Mucosa of descending colon (tissue), 3 donors: ENCODE measurements around the gene VLDLR. TPM values are rescaled to one million over a fixed set of nuclear protein-coding genes. Genes with fewer than 3 reads are reported as not detected.
A peak's percentile ranks its signal among the peaks of the same experiment; 100 is the strongest.
"Not testable (repeated sequence)": the region's sequence is repeated elsewhere in the genome, so short reads cannot be mapped to it uniquely, and the experiment has no call there.

ENCODE experiments used
- ATAC-seq: fragments of 200-7000 bp; cut with Tn5 transposase; one replicate; pipeline ENCODE4 v1.9.1; 2020; ENCODE audit warnings: mild to moderate bottlenecking, moderate library complexity
- DNase-seq, 3 donors: peaks; one replicate each; pipeline ENCODE4 v3.0.0-alpha.2; 2020
- H3K36me3 ChIP-seq: fragments of 200-600 bp; one replicate; pipeline ENCODE4 v1.8.0; 2021; ENCODE audit warnings: low read depth, mild to moderate bottlenecking
- H3K4me1 ChIP-seq: fragments of 200-600 bp; one replicate; pipeline ENCODE4 v1.8.0; 2021; ENCODE audit warnings: low read depth, mild to moderate bottlenecking
- H3K4me3 ChIP-seq: fragments of 200-600 bp; one replicate; pipeline ENCODE4 v1.8.0; 2021; ENCODE audit warnings: mild to moderate bottlenecking
- H3K9me3 ChIP-seq: fragments of 200-600 bp; one replicate; pipeline ENCODE4 v1.8.0; 2021; ENCODE audit warnings: mild to moderate bottlenecking
- intact Hi-C, 2 donors: fragments of 100-400 bp; cut with DNase I in 1 of 2; cut with micrococcal nuclease in 1 of 2; formaldehyde crosslinking; loops; one replicate each; pipeline versions ENCODE4 v1.11.0 to v1.11.1; 2022; cut with DNase I, micrococcal nuclease
- total RNA-seq, 3 donors: library from RNA; stranded (reverse); fragmentation: NEBNext Ultra II Directional in 2 of 3; extraction: Animal tissue kit (Norgen Biotek cat#: 25700) in 2 of 3; gene quantifications; one replicate each; pipeline versions ENCODE4 v1.2.1 to v1.2.4, GENCODE V29; 2021 to 2023
- TF ChIP-seq, protein P1 (sequence below): fragments of 200-600 bp; IDR thresholded peaks from one replicate; pipeline ENCODE4 v1.8.0; 2022; ENCODE audit warnings: antibody characterized with exemption, mild to moderate bottlenecking
- donor health status: DM: no; HTN: no; CAD: no; lungs with moderate emphysema.
- donor health status: DM: no; HTN: no; CAD: no.
- donor health status: DM: no; HTN: yes; CAD: no.

VLDLR gene
- total RNA-seq, 3 donors from 2014 or later: 8.0 to 13.2 (median 9.9) TPM

DNA sequence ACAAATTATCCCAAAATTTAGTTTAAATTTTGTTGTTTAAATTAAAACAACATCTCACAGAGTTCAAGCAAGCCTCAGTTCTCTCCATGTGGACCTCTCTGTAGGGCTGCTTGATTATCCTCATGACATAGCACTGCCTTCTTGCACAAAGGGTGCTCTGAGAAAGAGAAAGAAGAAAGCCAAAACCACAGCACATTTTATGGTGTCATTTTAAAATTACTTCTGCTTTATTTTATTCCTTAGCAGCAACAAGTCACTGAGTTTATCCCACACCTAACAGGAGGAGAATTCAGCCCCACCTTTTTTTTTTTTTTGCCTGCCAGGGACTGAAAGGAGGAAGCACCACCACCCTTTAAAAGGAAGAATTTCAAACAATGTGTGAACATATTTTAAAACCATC is 82.9 kb downstream of the VLDLR start:
- no peaks in the 10 kb centered on the region for H3K36me3 ChIP-seq
- DNase-seq: no peak
- no peaks in the 10 kb centered on the region for H3K9me3 ChIP-seq
- intact Hi-C loops: no loop called here
- TF ChIP-seq, protein P1, sequence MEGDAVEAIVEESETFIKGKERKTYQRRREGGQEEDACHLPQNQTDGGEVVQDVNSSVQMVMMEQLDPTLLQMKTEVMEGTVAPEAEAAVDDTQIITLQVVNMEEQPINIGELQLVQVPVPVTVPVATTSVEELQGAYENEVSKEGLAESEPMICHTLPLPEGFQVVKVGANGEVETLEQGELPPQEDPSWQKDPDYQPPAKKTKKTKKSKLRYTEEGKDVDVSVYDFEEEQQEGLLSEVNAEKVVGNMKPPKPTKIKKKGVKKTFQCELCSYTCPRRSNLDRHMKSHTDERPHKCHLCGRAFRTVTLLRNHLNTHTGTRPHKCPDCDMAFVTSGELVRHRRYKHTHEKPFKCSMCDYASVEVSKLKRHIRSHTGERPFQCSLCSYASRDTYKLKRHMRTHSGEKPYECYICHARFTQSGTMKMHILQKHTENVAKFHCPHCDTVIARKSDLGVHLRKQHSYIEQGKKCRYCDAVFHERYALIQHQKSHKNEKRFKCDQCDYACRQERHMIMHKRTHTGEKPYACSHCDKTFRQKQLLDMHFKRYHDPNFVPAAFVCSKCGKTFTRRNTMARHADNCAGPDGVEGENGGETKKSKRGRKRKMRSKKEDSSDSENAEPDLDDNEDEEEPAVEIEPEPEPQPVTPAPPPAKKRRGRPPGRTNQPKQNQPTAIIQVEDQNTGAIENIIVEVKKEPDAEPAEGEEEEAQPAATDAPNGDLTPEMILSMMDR: no peak
- H3K4me1 ChIP-seq: no peaks in the 10 kb centered on the region
- peak; percentile 28 for ATAC-seq
- no peak overlapping the region for H3K4me3 ChIP-seq

DNA sequence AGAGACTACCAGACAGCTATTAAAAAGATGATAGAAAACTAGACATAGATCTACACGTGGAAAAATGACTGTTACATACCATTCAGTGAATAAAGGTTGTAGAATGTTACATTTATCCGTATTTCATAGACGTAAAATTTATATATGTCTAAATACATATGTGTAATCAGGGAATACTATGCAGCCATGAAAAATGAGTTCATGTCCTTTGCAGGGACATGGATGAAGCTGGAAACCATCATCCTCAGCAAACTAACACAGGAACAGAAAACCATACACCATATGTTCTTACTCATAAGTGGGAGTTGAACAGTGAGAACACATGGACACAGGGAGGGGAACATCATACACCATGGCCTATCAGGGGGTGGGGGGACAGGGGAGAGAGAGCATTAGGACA is 85.7 kb downstream of the VLDLR start:
- H3K9me3 ChIP-seq, H3K4me1 ChIP-seq, H3K4me3 ChIP-seq, ATAC-seq, intact Hi-C loops, DNase-seq, H3K36me3 ChIP-seq: not testable (repeated sequence)

Other genes starting within 250 kb of the VLDLR start
- gene KCNV2, start 95.7 kb downstream of the VLDLR start, total RNA-seq: not detected
- 10 to 100 TPM; 26.0 to 29.0 (median 27.4) TPM for gene PUM3, start 222.3 kb downstream of the VLDLR start, total RNA-seq